Spinal cord (tissue), 10 donors: ENCODE data around the gene MVK. TPM values are rescaled to one million over a fixed set of nuclear protein-coding genes. Genes with fewer than 3 reads are reported as not detected.
A peak's percentile ranks its signal among the peaks of the same experiment; 100 is the strongest.

Experiments used
- DNase-seq, 6 donors: peaks; one replicate each; pipeline versions ENCODE4 v3.0.0 to v3.0.0-alpha.2; 2013 to 2015; ENCODE audit warnings: low spot score in 6 of 6, low read depth in 4 of 6
- H3K27ac ChIP-seq: one replicate; pipeline ENCODE4 v1.5.1; 2013; ENCODE audit warnings: low read depth, low read length, control low read depth
- H3K27me3 ChIP-seq: one replicate; pipeline ENCODE4 v1.6.1; 2013; ENCODE audit warnings: low read length; ENCODE audit not compliant: control insufficient read depth, insufficient read depth
- H3K36me3 ChIP-seq: one replicate; pipeline ENCODE4 v1.6.1; 2013; ENCODE audit warnings: low read length; ENCODE audit not compliant: control insufficient read depth, insufficient read depth
- H3K4me1 ChIP-seq: one replicate; pipeline ENCODE4 v1.6.1; 2013; ENCODE audit warnings: low read length; ENCODE audit not compliant: control insufficient read depth, insufficient read depth
- H3K4me3 ChIP-seq: one replicate; pipeline ENCODE4 v1.5.1; 2013; ENCODE audit warnings: low read depth, low read length, control low read depth
- H3K9me3 ChIP-seq: one replicate; pipeline ENCODE4 v1.6.1; 2013; ENCODE audit warnings: low read length; ENCODE audit not compliant: control insufficient read depth, insufficient read depth
- WGBS: methylation state at CpG from one replicate; pipeline ENCODE4 v1.1.5; 2013; ENCODE audit warnings: missing lambda C conversion rate; ENCODE audit not compliant: insufficient coverage; 5-methylcytosine and 5-hydroxymethylcytosine counted together
- polyA plus RNA-seq, 2 donors: library from polyadenylated mRNA; unstranded; fragments of 120-200 nt; gene quantifications; one replicate each; pipeline ENCODE4 v1.2.1, GENCODE V29; 2013; ENCODE audit not compliant: insufficient read length in 2 of 2
- total RNA-seq, 2 donors: library from RNA; depleted of rRNA in 1 of 2; stranded (reverse); fragments of 120-200 nt in 1 of 2; fragments of >200 nt in 1 of 2; gene quantifications; one replicate each; pipeline versions ENCODE4 v1.2.3 to v1.2.4, GENCODE V29; 2013 to 2014
- donor health status: healthy.

Gene MVK
- total and polyA plus RNA-seq, 4 donors: 19.4 to 35.8 (median 25.6) TPM

- H3K36me3 ChIP-seq: peaks cover 79% of the 10 kb centered on the region
- H3K27me3 ChIP-seq: no peaks in the 10 kb centered on the region
These were observed 21.1 kb downstream of the MVK start for GRCh38 chr12:109594556-109595317.

GRCh38 chr12:109595321-109595902 lies 21.8 kb downstream of the MVK start:
- H3K4me1 ChIP-seq: peaks cover 16% of the 10 kb centered on the region
- WGBS: 86% methylated on average over 8 of the region's 10 CpGs

More at GRCh38 chr12:109594556-109595317, 21.1 kb downstream of the MVK start:
- Histone ChIP-seq H3K4me3 (no peak overlapping the region), H3K27ac (no peak overlapping the region), H3K9me3 (no peaks in the 10 kb centered on the region), H3K4me1 (peaks cover 16% of the 10 kb centered on the region)
- DNase-seq: no peak
- 91% methylated on average over 15 of the region's 15 CpGs for WGBS

DNA sequence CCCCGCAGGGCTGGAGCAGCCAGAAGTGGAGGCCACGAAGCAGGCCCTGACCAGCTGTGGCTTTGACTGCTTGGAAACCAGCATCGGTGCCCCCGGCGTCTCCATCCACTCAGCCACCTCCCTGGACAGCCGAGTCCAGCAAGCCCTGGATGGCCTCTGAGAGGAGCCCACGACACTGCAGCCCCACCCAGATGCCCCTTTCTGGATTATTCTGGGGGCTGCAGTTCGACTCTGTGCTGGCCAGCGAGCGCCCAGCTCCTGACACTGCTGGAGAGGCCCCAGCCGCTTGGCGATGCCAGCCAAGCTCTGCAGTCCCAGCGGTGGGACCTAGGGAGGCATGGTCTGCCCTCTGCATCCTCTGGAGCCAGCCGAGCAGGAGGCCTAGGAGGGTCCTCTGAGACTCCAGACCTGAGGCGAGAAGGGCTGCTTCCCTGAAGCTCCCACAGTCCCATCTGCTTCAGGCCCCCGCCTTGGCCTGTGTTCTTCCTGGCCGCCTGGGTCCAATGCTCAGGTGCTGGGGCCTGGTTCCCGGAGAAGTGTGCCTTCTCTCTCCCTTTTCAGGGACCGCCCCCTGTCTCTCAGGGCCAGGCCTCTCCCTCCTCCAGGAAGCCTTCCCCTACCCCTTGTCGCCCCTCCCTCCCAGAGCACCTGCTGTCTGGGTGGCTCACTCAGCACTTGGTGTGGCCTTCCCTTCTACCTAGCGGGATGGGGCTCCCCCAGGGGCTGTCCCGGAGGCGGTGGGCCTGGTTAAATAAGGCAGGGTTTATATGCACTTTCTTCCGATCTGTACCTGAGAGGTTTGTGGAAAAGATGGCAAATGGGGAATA lies 23.0 kb downstream of the MVK start:
- Histone ChIP-seq H3K27me3 (no peaks in the 10 kb centered on the region), H3K4me3 (no peak overlapping the region), H3K9me3 (no peaks in the 10 kb centered on the region), H3K36me3 (peaks cover 65% of the 10 kb centered on the region), H3K27ac (no peak overlapping the region), H3K4me1 (peaks cover 16% of the 10 kb centered on the region)
- 90% methylated on average over 19 of the region's 24 CpGs for whole genome bisulfite sequencing
- no peak for DNase-seq

More at GRCh38 chr12:109595321-109595902, 21.8 kb downstream of the MVK start:
- Histone ChIP-seq H3K27ac (no peak overlapping the region), H3K36me3 (peaks cover 77% of the 10 kb centered on the region), H3K9me3 (no peaks in the 10 kb centered on the region), H3K27me3 (no peaks in the 10 kb centered on the region), H3K4me3 (no peak overlapping the region)
- DNase-seq: no peak

GRCh38 chr12:109597414-109597794 lies 23.8 kb downstream of the MVK start:
- WGBS: 62% methylated on average over 8 of the region's 11 CpGs
- Histone ChIP-seq H3K36me3 (peaks cover 57% of the 10 kb centered on the region), H3K27ac (no peak overlapping the region), H3K9me3 (no peaks in the 10 kb centered on the region), H3K4me3 (no peak overlapping the region), H3K27me3 (no peaks in the 10 kb centered on the region), H3K4me1 (peaks cover 16% of the 10 kb centered on the region)
- DNase-seq: no peak

- H3K4me3 ChIP-seq: no peak overlapping the region
- 42% methylated on average over 27 of the region's 27 CpGs for WGBS
These were observed 24.3 kb downstream of the MVK start for GRCh38 chr12:109597795-109598427.

GRCh38 chr12:109598428-109598854 lies 24.8 kb downstream of the MVK start:
- no peak overlapping the region for H3K27ac ChIP-seq
- 66% methylated on average over 11 of the region's 11 CpGs for WGBS
- H3K9me3 ChIP-seq: no peaks in the 10 kb centered on the region
- peaks cover 47% of the 10 kb centered on the region for H3K36me3 ChIP-seq
- DNase-seq: no peak
- no peaks in the 10 kb centered on the region for H3K27me3 ChIP-seq
- no peak overlapping the region for H3K4me3 ChIP-seq
- H3K4me1 ChIP-seq: peaks cover 16% of the 10 kb centered on the region

More at GRCh38 chr12:109597795-109598427, 24.3 kb downstream of the MVK start:
- Histone ChIP-seq H3K36me3 (peaks cover 52% of the 10 kb centered on the region), H3K27ac (no peak overlapping the region), H3K9me3 (no peaks in the 10 kb centered on the region), H3K4me1 (peaks cover 16% of the 10 kb centered on the region), H3K27me3 (no peaks in the 10 kb centered on the region)
- DNase-seq: peak in 5 of 6 donors; percentile 58 to 95 (median 66)

DNA sequence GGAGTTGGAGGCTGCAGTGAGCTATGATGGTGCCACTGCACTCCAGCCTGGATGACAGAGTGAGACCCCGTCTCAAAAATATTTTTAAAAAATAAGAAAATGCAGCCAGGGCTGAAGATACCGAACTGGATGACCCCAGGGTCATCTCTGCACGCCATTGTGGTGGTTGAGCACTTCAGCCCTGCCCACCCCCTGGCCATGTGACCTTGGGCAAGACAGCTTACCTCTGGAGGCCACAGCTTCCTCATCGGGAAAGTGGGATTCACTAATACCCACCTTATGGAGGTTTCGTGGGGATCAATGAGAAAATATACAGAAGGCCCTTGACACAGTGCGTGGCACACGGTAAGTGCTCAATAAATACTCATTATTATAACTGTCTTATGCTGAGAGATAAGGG lies 25.5 kb downstream of the MVK start:
- no peak overlapping the region for H3K27ac ChIP-seq
- H3K4me1 ChIP-seq: peaks cover 16% of the 10 kb centered on the region
- no peaks in the 10 kb centered on the region for H3K27me3 ChIP-seq
- DNase-seq: no peak
- H3K4me3 ChIP-seq: no peak overlapping the region
- WGBS: 75% methylated on average over 4 of the region's 7 CpGs
- peaks cover 43% of the 10 kb centered on the region for H3K36me3 ChIP-seq
- no peaks in the 10 kb centered on the region for H3K9me3 ChIP-seq

GRCh38 chr12:109600481-109600880 lies 26.9 kb downstream of the MVK start:
- no peak overlapping the region for H3K27ac ChIP-seq
- no peak overlapping the region for H3K4me3 ChIP-seq
- H3K9me3 ChIP-seq: no peaks in the 10 kb centered on the region
- H3K27me3 ChIP-seq: no peaks in the 10 kb centered on the region
- DNase-seq: no peak
- 86% methylated on average over 1 of the region's 2 CpGs for WGBS
- H3K36me3 ChIP-seq: peaks cover 32% of the 10 kb centered on the region
- H3K4me1 ChIP-seq: peaks cover 16% of the 10 kb centered on the region

GRCh38 chr12:109600995-109601394 lies 27.4 kb downstream of the MVK start:
- H3K4me1 ChIP-seq: peaks cover 21% of the 10 kb centered on the region
- 93% methylated on average over 8 of the region's 8 CpGs for WGBS
- H3K9me3 ChIP-seq: no peaks in the 10 kb centered on the region
- H3K4me3 ChIP-seq: no peak overlapping the region
- H3K36me3 ChIP-seq: peaks cover 27% of the 10 kb centered on the region
- H3K27ac ChIP-seq: no peak overlapping the region
- no peak for DNase-seq
- no peaks in the 10 kb centered on the region for H3K27me3 ChIP-seq
